CD4-positive, alpha-beta T cell treated with Interleukin-6 at 100 ng/mL for 8 hours (primary cell): ENCODE results near the gene TBC1D22B.

Experiments used
- DNase-seq: peaks from one replicate; pipeline ENCODE4 v3.0.0-alpha.2; 2020; ENCODE audit warnings: mixed read lengths, low spot score

Gene TBC1D22B

DNA sequence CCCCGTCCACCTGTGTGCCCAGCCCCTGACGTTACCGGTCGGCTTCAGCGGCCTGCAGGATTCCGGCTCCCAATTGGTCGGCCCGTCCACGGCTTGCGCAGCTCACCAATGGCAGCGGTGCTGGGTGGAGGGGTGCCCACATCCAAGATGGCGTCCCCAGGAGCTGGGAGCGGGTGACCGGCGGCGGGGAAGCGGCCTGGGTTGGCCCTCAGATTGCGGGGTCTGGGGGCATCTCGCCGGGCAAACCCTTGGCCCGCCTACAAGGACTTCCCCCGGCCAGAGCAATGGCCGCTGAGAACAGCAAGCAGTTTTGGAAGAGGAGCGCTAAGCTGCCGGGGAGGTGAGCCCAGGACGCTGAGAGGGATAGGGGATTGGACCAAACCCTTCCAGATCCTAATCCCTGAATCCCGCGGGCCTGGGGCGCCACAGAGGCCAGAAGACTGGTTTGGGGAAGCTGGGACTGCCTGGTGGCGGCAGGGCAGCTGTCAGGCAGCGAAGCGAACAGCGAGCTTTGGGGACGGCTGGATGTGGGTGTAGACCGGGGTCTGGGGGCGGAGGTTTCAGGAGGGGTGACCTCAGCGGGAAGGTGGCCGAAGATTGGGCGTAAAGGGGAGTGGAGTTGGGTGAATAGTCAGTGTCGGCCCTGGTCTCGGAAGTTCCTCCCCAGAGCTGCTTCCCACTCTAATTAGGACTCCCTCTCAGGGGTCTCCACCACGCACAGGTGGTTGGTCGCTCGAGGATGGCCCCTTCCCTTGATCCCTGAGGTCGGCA lies at the start of gene TBC1D22B, which contains the start of gene TMEM217:
TBC1D22B (plus strand) TSS at position 139 of the 771 bp plus-strand sequence; CDS start at position 285, 146 bp downstream.
TMEM217 (minus strand) TSS at position 511 of the 771 bp plus-strand sequence. CDS start 39,114 bp downstream, outside the sequence.
- DNase-seq = peak; percentile 95

- DNase-seq = peak; percentile 90
Observed at GRCh38 chr6:37207903-37208456, 49.6 kb upstream of the TBC1D22B start.

DNA sequence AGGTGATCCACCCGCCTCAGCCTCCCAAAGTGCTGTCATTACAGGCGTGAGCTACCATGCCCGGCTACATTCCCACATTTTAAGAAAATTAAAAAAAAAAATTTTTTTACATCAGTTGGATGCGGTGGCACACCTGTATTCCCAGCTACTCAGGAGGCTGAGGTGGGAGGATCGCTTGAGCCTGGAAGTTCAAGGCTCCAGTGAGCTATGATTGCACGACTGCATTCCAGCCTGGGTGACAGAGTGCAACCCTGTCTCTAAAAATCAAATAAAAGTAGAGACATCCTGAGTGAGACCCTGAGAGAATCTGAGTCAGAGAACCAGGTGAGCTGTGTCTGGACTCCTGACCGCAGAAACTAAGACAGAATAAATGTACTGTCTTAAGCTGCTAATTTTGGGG lies 48.8 kb upstream of the TBC1D22B start:
- DNase-seq = no peak

GRCh38 chr6:37209461-37210205 lies 47.9 kb upstream of the TBC1D22B start:
- peak; percentile 72 for DNase-seq

- DNase-seq = peak; percentile 83
Observed at GRCh38 chr6:37210313-37210968, 47.1 kb upstream of the TBC1D22B start.

- no peak for DNase-seq
Observed at GRCh38 chr6:37212268-37212667, 45.3 kb upstream of the TBC1D22B start.

GRCh38 chr6:37218061-37218460 lies 39.5 kb upstream of the TBC1D22B start:
- DNase-seq = no peak

- DNase-seq = no peak
Observed at GRCh38 chr6:37218511-37218910, 39.1 kb upstream of the TBC1D22B start.

DNA sequence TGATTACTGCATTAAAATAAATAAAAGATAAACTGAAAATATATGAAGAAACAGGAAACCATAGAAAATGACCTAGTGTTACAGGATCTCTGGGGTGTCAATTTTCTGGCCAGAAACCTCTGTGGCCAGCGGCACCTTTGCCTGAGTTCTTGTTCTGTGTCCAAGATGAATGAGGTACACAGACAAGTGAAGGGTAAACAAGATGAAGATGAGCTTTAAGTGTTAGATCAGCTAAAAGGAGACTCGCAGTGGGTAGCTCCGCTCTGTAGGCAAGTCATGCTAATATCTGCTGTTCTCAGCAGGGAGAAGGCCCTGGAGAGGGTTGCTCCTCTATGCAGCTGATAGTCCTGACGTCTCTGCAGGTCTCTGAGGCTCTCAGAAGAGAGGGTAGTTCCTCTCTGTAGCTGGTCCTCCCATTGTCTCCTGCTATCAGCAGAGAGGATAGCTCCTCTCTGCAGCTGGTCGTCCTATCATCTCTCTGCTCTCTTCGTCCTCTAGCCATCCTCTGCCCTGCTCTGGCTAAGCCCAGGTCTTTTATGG lies 35.9 kb upstream of the TBC1D22B start:
- no peak for DNase-seq

GRCh38 chr6:37222125-37222967 lies 35.2 kb upstream of the TBC1D22B start:
- peak; percentile 69 for DNase-seq

DNA sequence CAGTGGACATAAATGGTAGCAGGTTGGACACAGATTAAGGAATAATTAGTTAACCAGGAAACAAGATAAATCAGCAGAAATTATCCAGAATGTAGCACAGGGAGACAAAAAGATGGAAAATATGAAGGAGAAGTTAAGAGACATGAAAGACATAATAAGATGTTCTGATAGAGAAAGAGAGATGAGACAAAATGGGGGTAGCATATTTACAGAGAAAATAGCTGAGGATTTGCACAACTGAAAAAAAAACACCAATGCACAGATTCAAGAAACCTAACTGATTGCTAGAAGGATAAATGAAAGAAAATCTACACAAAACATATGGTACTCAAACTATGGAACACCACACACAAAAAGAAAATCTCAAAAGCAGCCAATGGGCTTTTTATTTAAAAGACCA lies 34.6 kb upstream of the TBC1D22B start:
- DNase-seq = no peak

DNA sequence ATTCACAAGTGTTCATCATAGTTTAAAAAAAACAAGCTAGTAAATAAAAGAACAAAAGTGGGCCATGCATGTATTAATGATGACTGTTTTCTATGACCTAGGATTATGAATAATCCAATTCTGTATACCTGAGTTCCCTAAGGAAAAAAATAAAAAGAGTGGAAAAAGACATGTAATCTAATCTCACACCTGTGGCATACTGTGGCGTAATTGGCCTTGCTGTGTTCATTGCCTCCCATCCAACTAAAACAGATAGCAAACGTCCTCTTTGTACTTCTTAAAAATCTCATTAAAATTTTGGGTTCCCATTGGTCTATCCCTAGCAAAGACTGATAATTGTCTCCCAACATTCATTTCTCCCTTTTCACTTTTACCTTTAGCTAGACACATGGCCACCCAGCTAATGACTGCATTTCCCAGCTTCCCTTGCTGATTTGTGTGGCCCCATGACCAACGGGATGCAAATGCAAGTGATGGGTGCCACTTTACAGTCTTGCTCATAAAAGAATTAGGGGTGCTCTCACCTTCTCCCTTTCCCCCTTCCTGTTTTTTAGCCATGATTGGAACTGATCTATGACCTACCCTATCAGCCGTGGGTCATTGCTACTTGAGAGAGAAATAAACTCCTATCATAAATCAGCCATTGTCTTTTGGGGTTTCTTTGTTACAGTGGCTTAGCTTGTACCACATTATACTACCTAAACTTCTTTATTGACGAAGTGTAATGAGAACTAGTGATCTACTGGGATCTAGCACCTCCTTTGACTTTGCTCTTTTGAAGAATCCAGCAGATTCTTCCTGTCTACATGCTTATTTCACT lies 32.0 kb upstream of the TBC1D22B start:
- DNase-seq = no peak

GRCh38 chr6:37230104-37230503 lies 27.5 kb upstream of the TBC1D22B start:
- DNase-seq = no peak

DNA sequence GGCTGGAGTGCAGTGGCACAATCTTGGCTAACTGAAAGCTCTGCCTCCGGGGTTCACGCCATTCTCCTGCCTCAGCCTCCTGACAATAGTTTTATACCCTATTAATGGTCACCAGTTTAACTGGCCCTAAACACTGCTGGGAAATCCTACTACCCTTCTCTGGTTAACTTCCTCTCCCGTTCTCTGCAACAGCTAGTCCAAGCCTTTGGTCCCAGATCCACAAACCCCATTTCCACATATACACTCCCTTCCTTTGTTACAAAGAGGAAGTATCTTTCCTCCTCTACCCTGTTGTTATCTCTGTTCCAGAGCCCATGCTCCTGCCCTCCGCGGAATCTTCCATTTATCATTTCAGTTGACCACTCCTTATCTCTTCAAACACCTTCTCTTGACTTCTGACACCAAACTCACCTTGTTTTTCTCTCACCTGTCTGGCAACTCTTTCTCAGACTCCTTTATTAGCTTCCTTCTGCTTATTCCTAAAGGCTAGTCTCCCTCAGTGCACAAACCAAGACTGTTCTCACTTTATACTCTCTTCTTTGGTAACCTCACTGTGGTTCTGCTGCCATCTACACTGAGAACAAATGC lies 25.0 kb upstream of the TBC1D22B start:
- DNase-seq = no peak

- no peak for DNase-seq
Observed at GRCh38 chr6:37233541-37233940, 24.0 kb upstream of the TBC1D22B start.

- DNase-seq = no peak
Observed at GRCh38 chr6:37236921-37237320, 20.7 kb upstream of the TBC1D22B start.

DNA sequence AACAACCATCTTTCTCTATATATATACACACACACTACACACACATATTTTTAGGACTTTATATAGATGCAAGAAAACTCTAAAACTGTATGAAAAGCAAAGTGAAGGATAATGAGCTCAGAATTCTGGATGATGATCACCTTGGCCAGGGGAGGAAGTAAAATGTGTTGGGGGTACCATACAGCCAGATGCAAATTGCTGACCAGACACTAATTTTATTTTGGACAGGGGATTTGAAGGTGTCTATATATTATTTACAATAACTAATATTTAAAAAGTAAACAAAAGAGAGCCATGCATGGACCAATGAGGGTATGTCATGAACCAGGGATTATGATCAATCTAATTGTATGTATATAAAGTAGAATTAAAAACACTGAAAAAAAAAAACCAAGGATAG lies 19.8 kb upstream of the TBC1D22B start:
- DNase-seq = no peak

DNA sequence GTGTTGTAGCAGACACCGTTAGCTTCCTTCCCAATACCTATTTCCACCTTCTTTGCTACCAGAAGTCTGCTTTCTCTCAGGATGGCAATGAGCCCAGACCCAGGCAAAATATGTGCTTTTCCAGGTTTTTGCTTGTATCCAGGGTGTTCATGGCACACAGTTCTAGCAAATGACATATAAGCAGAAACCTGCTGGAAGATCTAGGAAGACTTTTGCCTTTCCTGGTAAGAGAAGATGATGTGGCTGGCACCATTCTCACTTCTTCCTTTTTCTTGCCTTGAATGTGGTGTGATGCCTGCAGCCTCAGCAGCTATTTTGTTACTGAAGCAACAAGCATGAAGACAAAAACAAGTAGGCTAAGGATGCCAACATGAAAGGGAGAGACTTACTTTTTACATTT lies 19.2 kb upstream of the TBC1D22B start:
- DNase-seq = no peak

GRCh38 chr6:37239526-37239925 lies 18.0 kb upstream of the TBC1D22B start:
- no peak for DNase-seq
